HepG2 (cell line): ENCODE measurements around the gene RAI14.

Experiments
- EZH2 ChIP-seq: conservative IDR thresholded peaks from 2 replicates; pipeline ENCODE4 v1.6.1; 2012; ENCODE audit warnings: mild to moderate bottlenecking, low read depth, low read length, moderate library complexity
- FOXK1 ChIP-seq: sonication (generic); formaldehyde crosslinking; IDR thresholded peaks from 2 replicates; pipeline ENCODE4 v1.4.0; 2020; ENCODE audit warnings: low read depth, missing genetic modification reagents, borderline replicate concordance
- HBP1 ChIP-seq: IDR thresholded peaks from 2 replicates; pipeline ENCODE4 v1.6.1; 2016; ENCODE audit warnings: low read depth, control low read depth
- KMT2A ChIP-seq: sonication (generic); formaldehyde crosslinking; IDR thresholded peaks from 2 replicates; pipeline ENCODE4 v1.4.0; 2020; ENCODE audit warnings: missing genetic modification reagents
- MEF2D ChIP-seq: sonication (generic); formaldehyde crosslinking; IDR thresholded peaks from 2 replicates; pipeline ENCODE4 v1.5.1; 2020; ENCODE audit warnings: mild to moderate bottlenecking, missing genetic modification reagents
- TAF1 ChIP-seq: sonication (generic); formaldehyde crosslinking; IDR thresholded peaks from 2 replicates; pipeline ENCODE4 v1.4.0; 2020; ENCODE audit warnings: missing genetic modification reagents
- TCF12 ChIP-seq, 2 experiments: fragments of 450-650 bp in 1 of 2; sonication (generic) in 1 of 2; formaldehyde crosslinking in 1 of 2; IDR thresholded peaks; 2 replicates each; pipeline versions ENCODE4 v1.6.1 to v1.8.0; 2017 to 2022; ENCODE audit warnings: antibody characterized with exemption in 1 of 2, mild to moderate bottlenecking in 1 of 2, missing genetic modification reagents in 1 of 2, moderate library complexity in 1 of 2
- TCF7L2 ChIP-seq: IDR thresholded peaks from 2 replicates; pipeline ENCODE4 v1.6.1; 2011; ENCODE audit warnings: mild to moderate bottlenecking, low read depth, low read length, moderate library complexity
- ZFAT ChIP-seq: sonication (generic); formaldehyde crosslinking; conservative IDR thresholded peaks from 2 replicates; pipeline ENCODE4 v1.8.1; 2023; ENCODE audit warnings: missing genetic modification reagents, inconsistent platforms
- ZNF512 ChIP-seq: sonication (generic); formaldehyde crosslinking; IDR thresholded peaks from 2 replicates; pipeline ENCODE4 v1.4.0; 2020; ENCODE audit warnings: mild to moderate bottlenecking, missing genetic modification reagents
- ZNF687 ChIP-seq: sonication (generic); formaldehyde crosslinking; IDR thresholded peaks from 2 replicates; pipeline ENCODE4 v1.5.1; 2020; ENCODE audit warnings: mild to moderate bottlenecking, missing genetic modification reagents, moderate library complexity
- ZNF724P ChIP-seq: sonication (generic); formaldehyde crosslinking; IDR thresholded peaks from 2 replicates; pipeline ENCODE4 v1.8.0; 2022; ENCODE audit warnings: missing genetic modification reagents, borderline replicate concordance
- TF ChIP-seq, protein P1 (sequence below): sonication (generic); formaldehyde crosslinking; IDR thresholded peaks from 2 replicates; pipeline ENCODE4 v1.5.0; 2020; ENCODE audit warnings: mild to moderate bottlenecking, missing genetic modification reagents, moderate library complexity
- TF ChIP-seq, protein P2 (sequence below): sonication (generic); formaldehyde crosslinking; IDR thresholded peaks from 2 replicates; pipeline ENCODE4 v1.4.0; 2020; ENCODE audit warnings: mild to moderate bottlenecking, missing genetic modification reagents, borderline replicate concordance

DNA sequence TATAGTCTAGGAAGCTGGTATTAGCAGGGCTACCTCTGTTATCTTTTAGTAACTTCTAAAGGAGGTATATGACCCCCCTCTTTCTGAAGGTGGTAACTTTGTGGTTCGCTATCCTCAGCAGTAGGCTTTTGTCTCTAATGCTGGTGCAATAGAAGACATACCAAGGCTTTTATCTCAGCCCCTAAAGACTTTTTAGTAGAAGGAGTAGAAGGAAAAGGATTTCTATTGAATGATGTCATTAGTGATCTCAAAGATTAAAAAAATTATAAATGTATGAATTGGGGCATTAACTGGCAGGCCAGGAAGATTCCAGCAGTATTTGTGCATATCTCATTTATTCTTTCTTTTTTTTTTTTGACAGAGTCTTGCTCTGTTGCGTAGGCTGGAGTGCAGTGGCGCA, 78.2 kb downstream of the RAI14 start:
- no peak for TF ChIP-seq HBP1
- TF ChIP-seq, protein P1, sequence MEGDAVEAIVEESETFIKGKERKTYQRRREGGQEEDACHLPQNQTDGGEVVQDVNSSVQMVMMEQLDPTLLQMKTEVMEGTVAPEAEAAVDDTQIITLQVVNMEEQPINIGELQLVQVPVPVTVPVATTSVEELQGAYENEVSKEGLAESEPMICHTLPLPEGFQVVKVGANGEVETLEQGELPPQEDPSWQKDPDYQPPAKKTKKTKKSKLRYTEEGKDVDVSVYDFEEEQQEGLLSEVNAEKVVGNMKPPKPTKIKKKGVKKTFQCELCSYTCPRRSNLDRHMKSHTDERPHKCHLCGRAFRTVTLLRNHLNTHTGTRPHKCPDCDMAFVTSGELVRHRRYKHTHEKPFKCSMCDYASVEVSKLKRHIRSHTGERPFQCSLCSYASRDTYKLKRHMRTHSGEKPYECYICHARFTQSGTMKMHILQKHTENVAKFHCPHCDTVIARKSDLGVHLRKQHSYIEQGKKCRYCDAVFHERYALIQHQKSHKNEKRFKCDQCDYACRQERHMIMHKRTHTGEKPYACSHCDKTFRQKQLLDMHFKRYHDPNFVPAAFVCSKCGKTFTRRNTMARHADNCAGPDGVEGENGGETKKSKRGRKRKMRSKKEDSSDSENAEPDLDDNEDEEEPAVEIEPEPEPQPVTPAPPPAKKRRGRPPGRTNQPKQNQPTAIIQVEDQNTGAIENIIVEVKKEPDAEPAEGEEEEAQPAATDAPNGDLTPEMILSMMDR: no peak
- no peak for TF ChIP-seq EZH2
- no peak for TF ChIP-seq TCF7L2
- TF ChIP-seq MEF2D (CRISPR knock-in tag): no peak
- no peak for TF ChIP-seq TAF1 (CRISPR knock-in tag)
- TF ChIP-seq TCF12 (IDR thresholded peaks at IDR 0.05): no peak
- no peak for TF ChIP-seq TCF12 (CRISPR knock-in tag; IDR thresholded peaks at IDR 0.05)
- no peak for TF ChIP-seq KMT2A (CRISPR knock-in tag)
- no peak for TF ChIP-seq ZNF687 (CRISPR knock-in tag)
- TF ChIP-seq ZFAT: no peak
- TF ChIP-seq, protein P2, sequence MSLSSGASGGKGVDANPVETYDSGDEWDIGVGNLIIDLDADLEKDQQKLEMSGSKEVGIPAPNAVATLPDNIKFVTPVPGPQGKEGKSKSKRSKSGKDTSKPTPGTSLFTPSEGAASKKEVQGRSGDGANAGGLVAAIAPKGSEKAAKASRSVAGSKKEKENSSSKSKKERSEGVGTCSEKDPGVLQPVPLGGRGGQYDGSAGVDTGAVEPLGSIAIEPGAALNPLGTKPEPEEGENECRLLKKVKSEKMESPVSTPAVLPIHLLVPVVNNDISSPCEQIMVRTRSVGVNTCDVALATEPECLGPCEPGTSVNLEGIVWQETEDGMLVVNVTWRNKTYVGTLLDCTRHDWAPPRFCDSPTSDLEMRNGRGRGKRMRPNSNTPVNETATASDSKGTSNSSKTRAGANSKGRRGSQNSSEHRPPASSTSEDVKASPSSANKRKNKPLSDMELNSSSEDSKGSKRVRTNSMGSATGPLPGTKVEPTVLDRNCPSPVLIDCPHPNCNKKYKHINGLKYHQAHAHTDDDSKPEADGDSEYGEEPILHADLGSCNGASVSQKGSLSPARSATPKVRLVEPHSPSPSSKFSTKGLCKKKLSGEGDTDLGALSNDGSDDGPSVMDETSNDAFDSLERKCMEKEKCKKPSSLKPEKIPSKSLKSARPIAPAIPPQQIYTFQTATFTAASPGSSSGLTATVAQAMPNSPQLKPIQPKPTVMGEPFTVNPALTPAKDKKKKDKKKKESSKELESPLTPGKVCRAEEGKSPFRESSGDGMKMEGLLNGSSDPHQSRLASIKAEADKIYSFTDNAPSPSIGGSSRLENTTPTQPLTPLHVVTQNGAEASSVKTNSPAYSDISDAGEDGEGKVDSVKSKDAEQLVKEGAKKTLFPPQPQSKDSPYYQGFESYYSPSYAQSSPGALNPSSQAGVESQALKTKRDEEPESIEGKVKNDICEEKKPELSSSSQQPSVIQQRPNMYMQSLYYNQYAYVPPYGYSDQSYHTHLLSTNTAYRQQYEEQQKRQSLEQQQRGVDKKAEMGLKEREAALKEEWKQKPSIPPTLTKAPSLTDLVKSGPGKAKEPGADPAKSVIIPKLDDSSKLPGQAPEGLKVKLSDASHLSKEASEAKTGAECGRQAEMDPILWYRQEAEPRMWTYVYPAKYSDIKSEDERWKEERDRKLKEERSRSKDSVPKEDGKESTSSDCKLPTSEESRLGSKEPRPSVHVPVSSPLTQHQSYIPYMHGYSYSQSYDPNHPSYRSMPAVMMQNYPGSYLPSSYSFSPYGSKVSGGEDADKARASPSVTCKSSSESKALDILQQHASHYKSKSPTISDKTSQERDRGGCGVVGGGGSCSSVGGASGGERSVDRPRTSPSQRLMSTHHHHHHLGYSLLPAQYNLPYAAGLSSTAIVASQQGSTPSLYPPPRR (CRISPR knock-in tag): no peak
- TF ChIP-seq ZNF724P: no peak
- TF ChIP-seq ZNF512: no peak
- TF ChIP-seq FOXK1 (CRISPR knock-in tag): no peak
